ENCODE data around the gene APBA2. TPM values are rescaled to one million over a fixed set of nuclear protein-coding genes. Genes with fewer than 3 reads are reported as not detected.

The APBA2 gene
- total RNA-seq, 2 experiments from 2014 or later: not detected

- Histone ChIP-seq H3K27ac (ENCODE audit: low read depth, low read length, poor library complexity, severe bottlenecking) (no peak overlapping the region), H3K9me3 (ENCODE audit: low read length) (no peaks in the 10 kb centered on the region), H3K9me2 (ENCODE audit: insufficient read depth, low read length) (no peaks in the 10 kb centered on the region), H3K36me3 (ENCODE audit: insufficient read depth, low read length) (no peaks in the 10 kb centered on the region), H3K79me2 (ENCODE audit: insufficient read depth, low read depth, low read length) (no peaks in the 10 kb centered on the region), H2AFZ (ENCODE audit: low read length) (no peak overlapping the region), H4K20me1 (ENCODE audit: insufficient read depth, low read length) (no peaks in the 10 kb centered on the region), H3K4me3 (ENCODE audit: low read depth, low read length, poor library complexity, severe bottlenecking) (no peak overlapping the region), H3K4me1 (ENCODE audit: insufficient read depth, low read length, poor library complexity, severe bottlenecking) (no peaks in the 10 kb centered on the region), H3K4me2 (ENCODE audit: low read length) (no peak overlapping the region)
- ChIA-PET CTCF (ENCODE audit: unreplicated experiment) (no interaction called here), POLR2A (no interaction called here)
- TF ChIP-seq EZH2phosphoT487 (IDR thresholded peaks at IDR 0.05; ENCODE audit: borderline replicate concordance, low read depth, low read length) (no peak), CTCF (conservative IDR thresholded peaks at IDR 0.05; ENCODE audit: low read length) (no peak)
- no TSS peak for BruUV-seq (replicated peaks)
- DNase-seq (ENCODE audit: low spot score): no peak
- intact Hi-C loops (cut with micrococcal nuclease; ENCODE audit: unreplicated experiment): no loop called here
Measured at GRCh38 chr15:29124581-29125381, 239.0 kb downstream of the APBA2 start.

- Histone ChIP-seq H3K4me2 (ENCODE audit: low read length) (no peak overlapping the region), H3K4me1 (ENCODE audit: insufficient read depth, low read length, poor library complexity, severe bottlenecking) (no peaks in the 10 kb centered on the region), H3K9me3 (ENCODE audit: low read length) (no peaks in the 10 kb centered on the region), H3K4me3 (ENCODE audit: low read depth, low read length, poor library complexity, severe bottlenecking) (no peak overlapping the region), H2AFZ (ENCODE audit: low read length) (no peak overlapping the region), H3K36me3 (ENCODE audit: insufficient read depth, low read length) (no peaks in the 10 kb centered on the region), H3K79me2 (ENCODE audit: insufficient read depth, low read depth, low read length) (no peaks in the 10 kb centered on the region), H3K9me2 (ENCODE audit: insufficient read depth, low read length) (no peaks in the 10 kb centered on the region), H3K27ac (ENCODE audit: low read depth, low read length, poor library complexity, severe bottlenecking) (no peak overlapping the region), H4K20me1 (ENCODE audit: insufficient read depth, low read length) (no peaks in the 10 kb centered on the region)
- TF ChIP-seq EZH2phosphoT487 (IDR thresholded peaks at IDR 0.05; ENCODE audit: borderline replicate concordance, low read depth, low read length) (no peak), CTCF (conservative IDR thresholded peaks at IDR 0.05; ENCODE audit: low read length) (no peak)
- POLR2A ChIA-PET: no interaction called here
- intact Hi-C loops (cut with micrococcal nuclease; ENCODE audit: unreplicated experiment): no loop called here
- no peak for DNase-seq (ENCODE audit: low spot score)
- CTCF ChIA-PET (ENCODE audit: unreplicated experiment): no interaction called here
- no TSS peak for BruUV-seq (replicated peaks)
Measured at GRCh38 chr15:29125382-29126207, 239.8 kb downstream of the APBA2 start.

- Histone ChIP-seq H3K79me2 (ENCODE audit: insufficient read depth, low read depth, low read length) (no peaks in the 10 kb centered on the region), H2AFZ (ENCODE audit: low read length) (no peak overlapping the region), H3K9me2 (ENCODE audit: insufficient read depth, low read length) (no peaks in the 10 kb centered on the region), H3K36me3 (ENCODE audit: insufficient read depth, low read length) (no peaks in the 10 kb centered on the region), H3K4me2 (ENCODE audit: low read length) (no peak overlapping the region), H4K20me1 (ENCODE audit: insufficient read depth, low read length) (no peaks in the 10 kb centered on the region), H3K4me3 (ENCODE audit: low read depth, low read length, poor library complexity, severe bottlenecking) (no peak overlapping the region), H3K27ac (ENCODE audit: low read depth, low read length, poor library complexity, severe bottlenecking) (no peak overlapping the region), H3K4me1 (ENCODE audit: insufficient read depth, low read length, poor library complexity, severe bottlenecking) (no peaks in the 10 kb centered on the region), H3K9me3 (ENCODE audit: low read length) (no peaks in the 10 kb centered on the region)
- BruUV-seq (replicated peaks): no TSS peak
- ChIA-PET POLR2A (no interaction called here), CTCF (ENCODE audit: unreplicated experiment) (no interaction called here)
- no peak for TF ChIP-seq EZH2phosphoT487 (IDR thresholded peaks at IDR 0.05; ENCODE audit: borderline replicate concordance, low read depth, low read length)
- TF ChIP-seq CTCF (conservative IDR thresholded peaks at IDR 0.05; ENCODE audit: low read length): no peak
- no peak for DNase-seq (ENCODE audit: low spot score)
- intact Hi-C loops (cut with micrococcal nuclease; ENCODE audit: unreplicated experiment): no loop called here
Measured at GRCh38 chr15:29126208-29126536, 240.4 kb downstream of the APBA2 start.

All from OCI-LY7 (cell line).